Neural cell (in vitro differentiated cells): ENCODE measurements around the gene PRPS1L1. TPM values are rescaled to one million over a fixed set of nuclear protein-coding genes. Genes with fewer than 3 reads are reported as not detected.
A peak's percentile ranks its signal among the peaks of the same experiment; 100 is the strongest.

Experiments
- H2AFZ ChIP-seq: fragments of 200-600, 300-800 bp; sonication (generic), shearing (Covaris generic); 2 replicates; pipeline ENCODE4 v1.6.0; 2014; ENCODE audit warnings: low read depth, mild to moderate bottlenecking, antibody characterized with exemption, low read length, moderate library complexity
- H3F3A ChIP-seq: fragments of 200-600 bp; shearing (Covaris generic); 2 replicates; pipeline ENCODE4 v1.6.1; 2016; ENCODE audit warnings: mild to moderate bottlenecking, moderate library complexity, mixed read lengths, antibody characterized with exemption, low read length; ENCODE audit not compliant: insufficient read depth, poor library complexity, severe bottlenecking
- H3K27ac ChIP-seq: fragments of 200-600, 300-800 bp; sonication (generic), shearing (Covaris generic); 2 replicates; pipeline ENCODE4 v1.5.1; 2014; ENCODE audit warnings: mild to moderate bottlenecking, low read length, moderate library complexity
- H3K27me3 ChIP-seq: fragments of 300-800, 200-600 bp; sonication (generic), shearing (Covaris generic); 2 replicates; pipeline ENCODE4 v1.6.0; 2014; ENCODE audit warnings: mild to moderate bottlenecking, low read depth, low read length, moderate library complexity; ENCODE audit not compliant: insufficient read depth
- H3K36me3 ChIP-seq: fragments of 300-800, 200-600 bp; sonication (generic), shearing (Covaris generic); 2 replicates; pipeline ENCODE4 v1.5.1; 2014; ENCODE audit warnings: mild to moderate bottlenecking, antibody characterized with exemption, low read length, moderate library complexity; ENCODE audit not compliant: insufficient read depth
- H3K4me2 ChIP-seq: fragments of 300-800, 200-600 bp; sonication (generic), shearing (Covaris generic); 2 replicates; pipeline ENCODE4 v1.6.0; 2014; ENCODE audit warnings: mild to moderate bottlenecking, low read length
- H3K4me3 ChIP-seq: fragments of 300-800, 200-600 bp; sonication (generic), shearing (Covaris generic); 2 replicates; pipeline ENCODE4 v1.5.1; 2014; ENCODE audit warnings: mild to moderate bottlenecking, low read length, moderate library complexity
- H3K79me2 ChIP-seq: fragments of 200-600 bp; shearing (Covaris generic); replicated peaks from 2 replicates; pipeline ENCODE4 v1.6.0; 2014; ENCODE audit warnings: mild to moderate bottlenecking, low read length, moderate library complexity; ENCODE audit not compliant: insufficient read depth
- H3K9ac ChIP-seq: fragments of 300-800, 200-600 bp; sonication (generic), shearing (Covaris generic); 2 replicates; pipeline ENCODE4 v1.6.1; 2016; ENCODE audit warnings: mild to moderate bottlenecking, low read length, mixed read lengths
- H3K9me2 ChIP-seq: fragments of 200-600 bp; shearing (Covaris generic); 2 replicates; pipeline ENCODE4 v1.6.1; 2016; ENCODE audit warnings: mild to moderate bottlenecking, low read length, mixed read lengths; ENCODE audit not compliant: insufficient read depth
- H3K9me3 ChIP-seq: fragments of 200-600, 300-800 bp; sonication (generic), shearing (Covaris generic); 2 replicates; pipeline ENCODE4 v1.6.1; 2016; ENCODE audit warnings: mild to moderate bottlenecking, mixed run types, low read length, moderate library complexity, mixed read lengths
- H4K20me1 ChIP-seq: fragments of 200-600 bp; shearing (Covaris generic); 2 replicates; pipeline ENCODE4 v1.6.1; 2016; ENCODE audit warnings: mild to moderate bottlenecking, mixed run types; ENCODE audit not compliant: insufficient read depth
- CTCF ChIP-seq: fragments of 450-650 bp; IDR thresholded peaks from 2 replicates; pipeline ENCODE4 v1.5.1; 2014; ENCODE audit warnings: antibody characterized with exemption, mild to moderate bottlenecking, moderate library complexity; ENCODE audit not compliant: poor library complexity, severe bottlenecking
- EP300 ChIP-seq: fragments of 450-650 bp; conservative IDR thresholded peaks from 2 replicates; pipeline ENCODE4 v1.6.1; 2014; ENCODE audit warnings: antibody characterized with exemption, mild to moderate bottlenecking, moderate library complexity; ENCODE audit not compliant: poor library complexity, severe bottlenecking
- EZH2 ChIP-seq: fragments of 200-600, 300-800 bp; shearing (Covaris generic), sonication (generic); IDR thresholded peaks from 2 replicates; pipeline ENCODE4 v1.6.1; 2014; ENCODE audit warnings: antibody characterized with exemption, low read length, borderline replicate concordance, mild to moderate bottlenecking; ENCODE audit not compliant: insufficient read depth, poor library complexity, severe bottlenecking
- MXI1 ChIP-seq: fragments of 450-650 bp; conservative IDR thresholded peaks from 2 replicates; pipeline ENCODE4 v1.6.1; 2014; ENCODE audit warnings: antibody characterized with exemption, mild to moderate bottlenecking; ENCODE audit not compliant: poor library complexity, severe bottlenecking
- POLR2AphosphoS5 ChIP-seq: IDR thresholded peaks from 2 replicates; pipeline ENCODE4 v1.6.1; 2012
- RAD21 ChIP-seq: fragments of 450-650 bp; conservative IDR thresholded peaks from 2 replicates; pipeline ENCODE4 v1.6.1; 2014; ENCODE audit warnings: antibody characterized with exemption, mild to moderate bottlenecking, moderate library complexity
- REST ChIP-seq: IDR thresholded peaks from 2 replicates; pipeline ENCODE4 v1.6.1; 2012; ENCODE audit warnings: borderline replicate concordance
- SMC3 ChIP-seq: fragments of 450-650 bp; conservative IDR thresholded peaks from 2 replicates; pipeline ENCODE4 v1.6.1; 2014; ENCODE audit warnings: antibody characterized with exemption, mild to moderate bottlenecking, moderate library complexity; ENCODE audit not compliant: poor library complexity
- TAF1 ChIP-seq: IDR thresholded peaks from 2 replicates; pipeline ENCODE4 v1.6.1; 2012; ENCODE audit warnings: low read depth
- polyA plus RNA-seq: library from polyadenylated mRNA; depleted of rRNA; stranded (reverse); fragments of >200 nt; gene quantifications from 2 replicates; pipeline ENCODE4 v1.2.3, GENCODE V29; 2014

The PRPS1L1 gene
- polyA plus RNA-seq, 1 donor from 2014 or later = not detected

GRCh38 chr7:17998692-17999091, 29.0 kb downstream of the PRPS1L1 start (continued):
- no peak for TF ChIP-seq RAD21

GRCh38 chr7:17996442-17997223, 31.0 kb downstream of the PRPS1L1 start:
- TF ChIP-seq POLR2AphosphoS5 (peak; percentile 24), TAF1 (no peak), EP300 (peak; percentile 65)
- Histone ChIP-seq H3F3A (no peaks in the 10 kb centered on the region), H2AFZ (no peak overlapping the region), H3K9me2 (no peaks in the 10 kb centered on the region), H3K27me3 (no peaks in the 10 kb centered on the region), H4K20me1 (no peaks in the 10 kb centered on the region), H3K79me2 (no peaks in the 10 kb centered on the region), H3K27ac (no peak overlapping the region), H3K4me3 (no peak overlapping the region), H3K36me3 (no peaks in the 10 kb centered on the region), H3K9ac (no peak overlapping the region), H3K4me2 (peak overlapping the region; percentile 2), H3K9me3 (no peaks in the 10 kb centered on the region)

- no peaks in the 10 kb centered on the region for H3K36me3 ChIP-seq
- H3K9me2 ChIP-seq = no peaks in the 10 kb centered on the region
- peak overlapping the region; percentile 2 for H3K4me2 ChIP-seq
- no peaks in the 10 kb centered on the region for H4K20me1 ChIP-seq
- H3K9ac ChIP-seq = no peak overlapping the region
- no peaks in the 10 kb centered on the region for H3K79me2 ChIP-seq
- TF ChIP-seq REST (no peak), RAD21 (no peak), MXI1 (no peak), SMC3 (no peak), EP300 (no peak), POLR2AphosphoS5 (no peak), CTCF (no peak), TAF1 (no peak), EZH2 (no peak)
- no peak overlapping the region for H3K27ac ChIP-seq
- no peaks in the 10 kb centered on the region for H3K27me3 ChIP-seq
- no peak overlapping the region for H2AFZ ChIP-seq
- H3K9me3 ChIP-seq = no peaks in the 10 kb centered on the region
- H3K4me3 ChIP-seq = no peak overlapping the region
- no peaks in the 10 kb centered on the region for H3F3A ChIP-seq
Observed at GRCh38 chr7:17996040-17996439, 31.6 kb downstream of the PRPS1L1 start.
